IMR-90 (cell line): ENCODE measurements around the gene CNTN5. TPM values are rescaled to one million over a fixed set of nuclear protein-coding genes. Genes with fewer than 3 reads are reported as not detected.

Experiments used
- ATAC-seq: fragments of 200-7000 bp; cut with Tn5 transposase; 2 replicates; pipeline ENCODE4 v1.9.1; 2020; ENCODE audit warnings: low read depth, mild to moderate bottlenecking, moderate library complexity
- BruUV-seq: library from RNA; stranded (reverse); fragments of 400-500 nt; replicated peaks from 2 replicates; lab custom pipeline; 2021; lab: Mats Ljungman, UMichigan
- CTCF ChIA-PET: fragments of 300-600 bp; formaldehyde crosslinking; extraction: SDS; loops from one replicate; lab custom pipeline; 2021; ENCODE audit warnings: antibody characterized with exemption; lab: Yijun Ruan, JAX
- POLR2A ChIA-PET: fragments of 300-600 bp; sonication (Branson Sonifier 250); formaldehyde crosslinking; loops from one replicate; lab custom pipeline; 2022; ENCODE audit warnings: antibody characterized with exemption; ENCODE audit not compliant: unreplicated experiment; lab: Charles Lee
- DNase-seq: peaks from one replicate; pipeline ENCODE4 v3.0.0; 2013
- H2AFZ ChIP-seq: replicated peaks from 2 replicates; pipeline ENCODE3; 2013; ENCODE audit warnings: low read length, mild to moderate bottlenecking; ENCODE audit not compliant: poor library complexity
- H2AK5ac ChIP-seq: 2 replicates; pipeline ENCODE4 v1.6.1; 2013; ENCODE audit warnings: low read depth, low read length, inconsistent platforms
- H2AK9ac ChIP-seq: replicated peaks from 2 replicates; pipeline ENCODE3; 2013; ENCODE audit warnings: mild to moderate bottlenecking, low read depth, low read length, moderate library complexity; ENCODE audit not compliant: poor library complexity
- H2BK120ac ChIP-seq: 2 replicates; pipeline ENCODE4 v1.6.1; 2013; ENCODE audit warnings: low read depth, low read length, inconsistent platforms
- H2BK15ac ChIP-seq: 3 replicates; pipeline ENCODE4 v1.6.1; 2013; ENCODE audit warnings: low read depth, low read length, inconsistent platforms
- H2BK20ac ChIP-seq: 2 replicates; pipeline ENCODE4 v1.6.1; 2013; ENCODE audit warnings: low read depth, mild to moderate bottlenecking, inconsistent platforms, low read length, moderate library complexity
- H2BK5ac ChIP-seq: 2 replicates; pipeline ENCODE4 v1.6.1; 2013; ENCODE audit warnings: mild to moderate bottlenecking, low read depth, low read length, inconsistent platforms; ENCODE audit not compliant: poor library complexity, severe bottlenecking
- H3K14ac ChIP-seq: replicated peaks from 2 replicates; pipeline ENCODE4 v1.6.1; 2013; ENCODE audit warnings: low read depth, low read length, inconsistent platforms
- H3K18ac ChIP-seq: 2 replicates; pipeline ENCODE4 v1.6.1; 2013; ENCODE audit warnings: low read depth, low read length, control low read depth
- H3K23ac ChIP-seq: 2 replicates; pipeline ENCODE4 v1.6.1; 2013; ENCODE audit warnings: low read depth, low read length, inconsistent platforms
- H3K27ac ChIP-seq: 2 replicates; pipeline ENCODE4 v1.5.1; 2013; ENCODE audit warnings: mild to moderate bottlenecking, control low read depth, low read length; ENCODE audit not compliant: insufficient read depth
- H3K27me3 ChIP-seq: 2 replicates; pipeline ENCODE4 v1.6.1; 2013; ENCODE audit warnings: low read length; ENCODE audit not compliant: control insufficient read depth, insufficient read depth
- H3K36me3 ChIP-seq: 2 replicates; pipeline ENCODE4 v1.6.1; 2013; ENCODE audit warnings: low read length, mixed read lengths; ENCODE audit not compliant: control insufficient read depth, insufficient read depth
- H3K4ac ChIP-seq: 2 replicates; pipeline ENCODE4 v1.6.1; 2013; ENCODE audit warnings: low read depth, low read length, inconsistent platforms
- H3K4me1 ChIP-seq: 2 replicates; pipeline ENCODE4 v1.6.1; 2013; ENCODE audit warnings: low read length, mixed read lengths; ENCODE audit not compliant: control insufficient read depth, insufficient read depth
- H3K4me2 ChIP-seq: 2 replicates; pipeline ENCODE4 v1.6.1; 2013; ENCODE audit warnings: low read depth, mild to moderate bottlenecking, control low read depth, low read length, moderate library complexity
- H3K4me3 ChIP-seq: 2 replicates; pipeline ENCODE4 v1.5.1; 2013; ENCODE audit warnings: low read depth, mild to moderate bottlenecking, control low read depth, low read length, moderate library complexity; ENCODE audit not compliant: insufficient read depth
- H3K56ac ChIP-seq: 2 replicates; pipeline ENCODE4 v1.6.1; 2013; ENCODE audit warnings: low read length, inconsistent platforms; ENCODE audit not compliant: insufficient read depth; ENCODE audit errors: extremely low read depth
- H3K79me1 ChIP-seq, 2 experiments: 2 replicates each; pipeline ENCODE4 v1.6.1; 2013; ENCODE audit warnings: low read length in 2 of 2, inconsistent platforms in 1 of 2, low read depth in 1 of 2
- H3K9ac ChIP-seq: 2 replicates; pipeline ENCODE4 v1.6.1; 2013; ENCODE audit warnings: low read depth, low read length, control low read depth
- H3K9me1 ChIP-seq: 2 replicates; pipeline ENCODE4 v1.6.1; 2013; ENCODE audit warnings: low read length, inconsistent platforms; ENCODE audit not compliant: insufficient read depth
- H3K9me3 ChIP-seq: 2 replicates; pipeline ENCODE4 v1.6.1; 2013; ENCODE audit warnings: low read length; ENCODE audit not compliant: control insufficient read depth, insufficient read depth
- H4K20me1 ChIP-seq: 2 replicates; pipeline ENCODE4 v1.6.1; 2013; ENCODE audit warnings: low read length, inconsistent platforms; ENCODE audit not compliant: insufficient read depth
- H4K5ac ChIP-seq: 2 replicates; pipeline ENCODE4 v1.6.1; 2013; ENCODE audit warnings: mild to moderate bottlenecking, low read depth, low read length, control low read depth
- H4K8ac ChIP-seq, 2 experiments: 2 replicates each; pipeline ENCODE4 v1.6.1; 2013; ENCODE audit warnings: low read depth in 2 of 2, low read length in 2 of 2, control low read depth in 1 of 2, inconsistent platforms in 1 of 2
- H4K91ac ChIP-seq: 2 replicates; pipeline ENCODE4 v1.6.1; 2013; ENCODE audit warnings: low read depth, low read length, inconsistent platforms; ENCODE audit not compliant: insufficient read depth
- CEBPB ChIP-seq: IDR thresholded peaks from 2 replicates; pipeline ENCODE4 v1.6.1; 2012; ENCODE audit warnings: low read depth, low read length, improper control_type of control experiment
- CHD1 ChIP-seq: IDR thresholded peaks from 2 replicates; pipeline ENCODE4 v1.6.1; 2012; ENCODE audit warnings: low read depth, low read length, improper control_type of control experiment
- FOS ChIP-seq: fragments of 150-350 bp; IDR thresholded peaks from 2 replicates; pipeline ENCODE4 v1.6.1; 2016; ENCODE audit warnings: low read depth, low read length
- MAZ ChIP-seq: IDR thresholded peaks from 2 replicates; pipeline ENCODE4 v1.6.1; 2012; ENCODE audit warnings: low read depth, mild to moderate bottlenecking, low read length, improper control_type of control experiment, moderate library complexity, borderline replicate concordance
- RCOR1 ChIP-seq: IDR thresholded peaks from 2 replicates; pipeline ENCODE4 v1.6.1; 2012; ENCODE audit warnings: mild to moderate bottlenecking, low read length, improper control_type of control experiment; ENCODE audit not compliant: insufficient replicate concordance
- WGBS, 2 experiments: methylation state at CpG; one replicate each; pipeline versions ENCODE4 v1.1.5 to v1.1.7; 2013; ENCODE audit warnings: missing lambda C conversion rate in 2 of 2; ENCODE audit not compliant: insufficient read length in 1 of 2; ENCODE audit errors: extremely low coverage in 2 of 2; 5-methylcytosine and 5-hydroxymethylcytosine counted together
- dilution Hi-C: fragments of 300-500 bp; cut with HindIII; formaldehyde crosslinking; loops from one replicate; pipeline ENCODE4 v1.14.3; 2018; ENCODE audit warnings: low sequenced_read_pairs; ENCODE audit not compliant: unreplicated experiment
- in situ Hi-C: fragments of 300-500 bp; cut with MboI; formaldehyde crosslinking; loops from 3 replicates; pipeline ENCODE4 v1.14.3; 2019; ENCODE audit warnings: low sequenced_read_pairs, inconsistent platforms, mixed read lengths
- intact Hi-C: fragments of 100-400 bp; cut with micrococcal nuclease; formaldehyde crosslinking; loops from 2 replicates; pipeline ENCODE4 v1.10.0; 2022
- polyA plus RNA-seq, 3 experiments: library from polyadenylated mRNA; depleted of rRNA; stranded (reverse); fragments of >200 nt; gene quantifications; 2 replicates each; pipeline ENCODE4 v1.2.3, GENCODE V29; 2012; ENCODE audit warnings: low replicate concordance in 1 of 3
- total RNA-seq: library from RNA; depleted of rRNA; stranded (reverse); fragments of >200 nt; gene quantifications from 2 replicates; pipeline ENCODE4 v1.2.3, GENCODE V29; 2012

Gene CNTN5
- total and polyA plus RNA-seq, 2 of the 4 experiments (the other 2 are of a cell fraction): not detected

GRCh38 chr11:99682171-99682570, 661.4 kb downstream of the CNTN5 start:
- H4K8ac ChIP-seq: no peak overlapping the region
- H2BK120ac ChIP-seq: no peak overlapping the region
- H3K36me3 ChIP-seq: no peaks in the 10 kb centered on the region
- intact Hi-C loops: no loop called here
- DNase-seq (no peak), ATAC-seq (no peak)
- H3K9ac ChIP-seq: no peak overlapping the region
- no peaks in the 10 kb centered on the region for H3K9me1 ChIP-seq
- BruUV-seq: no TSS peak
- POLR2A ChIA-PET: no interaction called here
- no peak overlapping the region for H4K91ac ChIP-seq
- no peak overlapping the region for H3K4me3 ChIP-seq
- CTCF ChIA-PET: no interaction called here
- H4K20me1 ChIP-seq: no peaks in the 10 kb centered on the region
- H3K4me2 ChIP-seq: no peak overlapping the region
- no peak overlapping the region for H4K5ac ChIP-seq
- no peak overlapping the region for H3K56ac ChIP-seq
- H3K79me1 ChIP-seq: no peaks in the 10 kb centered on the region
- H2AK9ac ChIP-seq: no peak overlapping the region
- no peaks in the 10 kb centered on the region for H3K27me3 ChIP-seq
- in situ Hi-C loops: no loop called here
- dilution Hi-C loops: no loop called here
- H3K14ac ChIP-seq: no peak overlapping the region
- H2BK15ac ChIP-seq: no peak overlapping the region
- WGBS, 2 experiments: 100% methylated on average over 1 of the region's 1 CpG; no CpG with 5 or more reads in 1 of the 2 experiments
- H3K4ac ChIP-seq: no peak overlapping the region
- no peak overlapping the region for H3K27ac ChIP-seq
- H2AK5ac ChIP-seq: no peak overlapping the region
- H2AFZ ChIP-seq: no peak overlapping the region
- TF ChIP-seq RCOR1 (no peak), CHD1 (no peak), MAZ (no peak), FOS (no peak), CEBPB (no peak)
- H3K18ac ChIP-seq: no peak overlapping the region
- no peak overlapping the region for H3K23ac ChIP-seq
- H3K4me1 ChIP-seq: no peaks in the 10 kb centered on the region
- no peaks in the 10 kb centered on the region for H3K9me3 ChIP-seq
- no peak overlapping the region for H2BK5ac ChIP-seq
- H2BK20ac ChIP-seq: no peak overlapping the region
